Measurements from ENCODE around the gene TMSB4X.

- TF ChIP-seq EP300 (IDR thresholded peaks at IDR 0.05) (no peak), POLR2A (IDR thresholded peaks at IDR 0.05) (no peak)
Measured at GRCh38 chrX:12975991-12976558, 1.2 kb downstream of the TMSB4X start.
